Middle frontal gyrus (tissue), 1 donor: ENCODE measurements around the gene TAAR1.

Experiments used
- DNase-seq: peaks from one replicate; pipeline ENCODE4 v3.0.0-alpha.2; 2015; ENCODE audit warnings: low spot score; ENCODE audit errors: extremely low spot score

TAAR1 gene

DNA sequence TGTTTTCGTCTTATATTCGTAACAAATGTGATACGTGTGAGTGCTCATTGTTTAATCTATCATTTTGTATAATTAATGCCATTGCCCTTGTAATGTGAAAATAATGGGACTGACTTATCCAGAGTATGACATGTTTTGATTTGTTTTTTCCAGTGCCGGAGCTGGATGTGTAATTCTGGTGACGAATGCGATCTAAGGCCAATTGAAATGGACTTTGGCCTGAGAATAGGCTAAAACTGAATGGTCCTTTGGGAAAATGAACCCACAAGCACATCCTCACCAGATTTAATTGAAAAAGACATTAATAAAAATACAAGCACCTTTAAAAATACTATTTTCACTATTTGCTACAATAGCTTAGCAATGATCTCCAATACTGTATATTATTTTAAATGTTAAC, 62.8 kb downstream of the TAAR1 start:
- DNase-seq, result no peak
